ENCODE results near the gene DLX3.

- TF ChIP-seq CTCF (IDR thresholded peaks at IDR 0.05): no peak
- TF ChIP-seq POLR2AphosphoS5 (IDR thresholded peaks at IDR 0.05): no peak
Observed at GRCh38 chr17:49959183-49959935, 35.7 kb downstream of the DLX3 start.

Measured in prostate gland (tissue), 2 donors.